Body of pancreas (tissue), 4 donors: ENCODE measurements around the gene ORAI3. TPM values are rescaled to one million over a fixed set of nuclear protein-coding genes. Genes with fewer than 3 reads are reported as not detected.

Source experiments
- ATAC-seq: fragments of 150-250 bp; one replicate; pipeline ENCODE4 v1.9.1; 2016
- DNase-seq, 4 donors: peaks; one replicate each; pipeline ENCODE4 v3.0.0-alpha.2; 2019
- H3K27ac ChIP-seq, 4 donors: fragments of 200-600 bp; sonication (generic); 1 replicate in 3 of 4; 2 replicates in 1 of 4; pipeline versions ENCODE4 v1.5.1 to v1.6.1; 2016 to 2019; ENCODE audit warnings: mild to moderate bottlenecking in 1 of 4, mixed read lengths in 1 of 4, moderate library complexity in 1 of 4
- H3K27me3 ChIP-seq, 2 donors: fragments of 200-600 bp; sonication (generic); one replicate each; pipeline ENCODE4 v1.6.0; 2016; ENCODE audit warnings: mild to moderate bottlenecking in 1 of 2
- H3K36me3 ChIP-seq, 2 donors: fragments of 200-600 bp; sonication (generic); replicated peaks in 1 of 2; 2 replicates each; pipeline ENCODE4 v1.5.1; 2016; ENCODE audit warnings: low read depth in 2 of 2; ENCODE audit not compliant: insufficient read depth in 1 of 2
- H3K4me1 ChIP-seq: fragments of 200-600 bp; sonication (generic); one replicate; pipeline ENCODE4 v1.6.0; 2016
- H3K4me3 ChIP-seq, 2 donors: fragments of 200-600 bp; sonication (generic); 1 replicate in 1 of 2; 2 replicates in 1 of 2; pipeline ENCODE4 v1.5.1; 2016 to 2019
- H3K9me3 ChIP-seq, 3 donors: fragments of 200-600 bp; sonication (generic); 1 replicate in 2 of 3; 2 replicates in 1 of 3; pipeline ENCODE4 v1.5.1; 2016
- POLR2A ChIP-seq, 3 donors: fragments of 450-650 bp; IDR thresholded peaks; one replicate each; pipeline ENCODE4 v1.6.1; 2016; ENCODE audit warnings: antibody characterized with exemption in 3 of 3, mild to moderate bottlenecking in 2 of 3
- WGBS, 2 donors: methylation state at CpG; one replicate each; pipeline ENCODE4 v1.1.5; 2017; 5-methylcytosine and 5-hydroxymethylcytosine counted together
- intact Hi-C: fragments of 100-400 bp; cut with DNase I; formaldehyde crosslinking; loops from one replicate; pipeline ENCODE4 v1.15.1; 2023
- total RNA-seq, 2 donors: library from RNA; depleted of rRNA; stranded (reverse); fragments of >200 nt; gene quantifications; one replicate each; pipeline ENCODE4 v1.1.0, GENCODE V29; 2016
- TF ChIP-seq, protein P1 (sequence below), 7 experiments: fragments of 450-650 bp in 4 of 7; fragments of 200-600 bp in 3 of 7; sonication (generic) in 3 of 7; IDR thresholded peaks; one replicate each; pipeline ENCODE4 v1.5.1; 2016 to 2019; ENCODE audit warnings: antibody characterized with exemption in 7 of 7

ORAI3 gene
- total RNA-seq, 2 donors from 2014 or later, result 7.9 to 27.2 TPM

DNA sequence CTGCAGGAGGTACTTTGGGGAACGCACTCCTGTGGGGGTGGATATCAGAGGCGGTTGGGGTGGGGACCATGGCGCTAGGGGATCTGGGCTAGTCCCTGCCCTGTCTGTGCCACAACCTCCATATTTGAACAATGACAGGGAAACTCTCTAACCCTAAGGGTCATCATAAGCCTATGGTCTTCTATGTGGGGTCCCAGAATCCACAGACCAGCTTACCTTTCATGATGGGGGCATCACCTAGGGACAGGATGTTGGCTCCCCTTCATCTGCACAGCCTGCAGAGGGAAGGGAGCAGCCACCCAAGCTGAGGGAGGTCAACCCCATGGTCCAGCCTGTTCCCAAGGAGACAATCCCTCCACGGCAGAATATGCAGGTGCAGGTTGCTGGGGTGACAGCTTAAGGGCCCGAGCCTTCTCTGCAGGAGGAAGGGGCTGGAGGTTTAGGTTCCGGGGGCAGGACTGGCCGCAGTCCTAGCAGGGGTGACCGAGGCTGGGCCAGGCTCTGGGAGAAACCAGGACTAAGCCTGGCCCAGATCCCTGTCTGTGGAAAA lies 1.7 kb downstream of the ORAI3 start:
- no peaks in the 10 kb centered on the region for H3K9me3 ChIP-seq
- intact Hi-C loops, result no loop called here
- H3K4me1 ChIP-seq, result peaks cover 34% of the 10 kb centered on the region
- ATAC-seq (no peak), DNase-seq (no peak)
- H3K27me3 ChIP-seq, result no peaks in the 10 kb centered on the region
- H3K36me3 ChIP-seq, result no peaks in the 10 kb centered on the region
- 71 to 84% methylated on average over 7 to 8 of the region's 8 CpGs for WGBS, 2 donors
- H3K4me3 ChIP-seq, result no peak overlapping the region
- no peak for TF ChIP-seq POLR2A (IDR thresholded peaks at IDR 0.05)
- TF ChIP-seq, protein P1, sequence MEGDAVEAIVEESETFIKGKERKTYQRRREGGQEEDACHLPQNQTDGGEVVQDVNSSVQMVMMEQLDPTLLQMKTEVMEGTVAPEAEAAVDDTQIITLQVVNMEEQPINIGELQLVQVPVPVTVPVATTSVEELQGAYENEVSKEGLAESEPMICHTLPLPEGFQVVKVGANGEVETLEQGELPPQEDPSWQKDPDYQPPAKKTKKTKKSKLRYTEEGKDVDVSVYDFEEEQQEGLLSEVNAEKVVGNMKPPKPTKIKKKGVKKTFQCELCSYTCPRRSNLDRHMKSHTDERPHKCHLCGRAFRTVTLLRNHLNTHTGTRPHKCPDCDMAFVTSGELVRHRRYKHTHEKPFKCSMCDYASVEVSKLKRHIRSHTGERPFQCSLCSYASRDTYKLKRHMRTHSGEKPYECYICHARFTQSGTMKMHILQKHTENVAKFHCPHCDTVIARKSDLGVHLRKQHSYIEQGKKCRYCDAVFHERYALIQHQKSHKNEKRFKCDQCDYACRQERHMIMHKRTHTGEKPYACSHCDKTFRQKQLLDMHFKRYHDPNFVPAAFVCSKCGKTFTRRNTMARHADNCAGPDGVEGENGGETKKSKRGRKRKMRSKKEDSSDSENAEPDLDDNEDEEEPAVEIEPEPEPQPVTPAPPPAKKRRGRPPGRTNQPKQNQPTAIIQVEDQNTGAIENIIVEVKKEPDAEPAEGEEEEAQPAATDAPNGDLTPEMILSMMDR (IDR thresholded peaks at IDR 0.05), result no peak
- H3K27ac ChIP-seq, result peak overlapping the region; percentile 53 to 95 (median 79)

DNA sequence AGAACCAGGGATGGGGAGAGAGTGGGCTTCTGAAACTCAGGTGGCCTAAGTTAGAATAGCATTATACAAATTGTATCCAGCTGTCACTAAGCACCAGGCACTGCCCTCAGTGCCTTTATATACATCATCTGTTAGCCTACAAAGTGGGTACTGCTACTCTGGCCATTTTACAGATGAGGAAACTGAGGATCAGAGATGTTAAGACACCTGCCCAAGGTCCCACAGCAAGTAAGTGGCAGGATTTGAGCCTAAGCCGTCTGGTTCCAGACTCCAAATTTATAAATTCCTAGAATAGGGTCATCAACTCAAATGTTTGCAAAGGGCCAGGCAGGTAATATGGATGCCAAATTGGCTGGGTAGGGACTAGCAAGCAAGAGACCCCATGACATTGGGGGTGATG lies 2.3 kb downstream of the ORAI3 start:
- DNase-seq (no peak), ATAC-seq (no peak)
- Histone ChIP-seq H3K9me3 (no peaks in the 10 kb centered on the region), H3K4me3 (no peak overlapping the region), H3K27ac (no peak overlapping the region), H3K27me3 (no peaks in the 10 kb centered on the region), H3K4me1 (peaks cover 34% of the 10 kb centered on the region), H3K36me3 (no peaks in the 10 kb centered on the region)
- TF ChIP-seq, protein P1 (IDR thresholded peaks at IDR 0.05), result no peak
- TF ChIP-seq POLR2A (IDR thresholded peaks at IDR 0.05), result no peak
- intact Hi-C loops, result no loop called here
- 80 to 87% methylated on average over 1 of the region's 1 CpG for WGBS, 2 donors

DNA sequence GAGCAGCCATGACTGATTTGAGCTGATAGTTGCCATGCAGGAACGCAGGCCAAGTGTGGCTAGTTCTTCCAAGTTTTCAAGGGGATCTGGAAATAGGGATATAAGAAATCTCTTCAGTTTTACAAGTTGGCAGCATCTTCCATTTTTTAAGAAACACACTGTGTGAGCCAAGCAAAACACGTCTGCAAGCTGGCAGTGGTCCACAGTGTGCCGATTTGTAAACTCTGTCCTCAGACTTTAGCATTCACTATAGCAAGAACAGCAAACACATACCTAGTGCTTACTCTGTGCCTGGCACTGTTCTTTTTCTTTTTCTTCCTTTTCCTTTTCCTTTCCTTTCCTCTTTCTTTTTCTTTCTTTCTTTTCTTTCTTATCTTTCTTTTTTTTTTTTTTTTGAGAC lies 2.9 kb downstream of the ORAI3 start:
- no peaks in the 10 kb centered on the region for H3K9me3 ChIP-seq
- 28 to 41% methylated on average over 3 of the region's 3 CpGs for WGBS, 2 donors
- no peak overlapping the region for H3K27ac ChIP-seq
- intact Hi-C loops, result no loop called here
- peak in 3 of 4 donors; percentile 43 to 58 (median 49) for DNase-seq
- no peaks in the 10 kb centered on the region for H3K36me3 ChIP-seq
- TF ChIP-seq POLR2A (IDR thresholded peaks at IDR 0.05), result no peak
- TF ChIP-seq, protein P1 (IDR thresholded peaks at IDR 0.05), result no peak
- H3K4me1 ChIP-seq, result peaks cover 39% of the 10 kb centered on the region
- H3K4me3 ChIP-seq, result no peak overlapping the region
- H3K27me3 ChIP-seq, result no peaks in the 10 kb centered on the region
- no peak for ATAC-seq

GRCh38 chr16:30953111-30953510 lies 4.2 kb downstream of the ORAI3 start:
- Histone ChIP-seq H3K4me3 (no peak overlapping the region), H3K27ac (peak overlapping the region in 2 of 4 donors; percentile 28 to 43), H3K27me3 (no peaks in the 10 kb centered on the region), H3K9me3 (no peaks in the 10 kb centered on the region), H3K36me3 (no peaks in the 10 kb centered on the region), H3K4me1 (peaks cover 45% of the 10 kb centered on the region)
- ATAC-seq, result no peak
- no peak for TF ChIP-seq POLR2A (IDR thresholded peaks at IDR 0.05)
- TF ChIP-seq, protein P1 (IDR thresholded peaks at IDR 0.05), result no peak
- DNase-seq, result no peak
- WGBS, 2 donors, result 81 to 91% methylated on average over 8 to 9 of the region's 9 CpGs
- intact Hi-C loops, result no loop called here

GRCh38 chr16:30953511-30954124 lies 4.8 kb downstream of the ORAI3 start:
- intact Hi-C loops, result no loop called here
- TF ChIP-seq POLR2A (IDR thresholded peaks at IDR 0.05), result no peak
- TF ChIP-seq, protein P1 (IDR thresholded peaks at IDR 0.05), result peak; percentile 27 to 48 (median 44)
- H3K27me3 ChIP-seq, result no peaks in the 10 kb centered on the region
- H3K4me3 ChIP-seq, result no peak overlapping the region
- H3K36me3 ChIP-seq, result no peaks in the 10 kb centered on the region
- no peak for ATAC-seq
- H3K27ac ChIP-seq, result peak overlapping the region in 2 of 4 donors; percentile 28 to 43
- 43 to 53% methylated on average over 8 to 14 of the region's 15 CpGs for WGBS, 2 donors
- peak; percentile 57 to 67 (median 60) for DNase-seq
- H3K9me3 ChIP-seq, result no peaks in the 10 kb centered on the region
- peaks cover 47% of the 10 kb centered on the region for H3K4me1 ChIP-seq
